CD4-positive, alpha-beta T cell treated with Interleukin-12 subunit alpha and Interleukin-12 subunit beta, for 1 hour (primary cell): Measurements from ENCODE around the gene MINDY4.

Experiments used
- DNase-seq: peaks from one replicate; pipeline ENCODE4 v3.0.0-alpha.2; 2020

MINDY4 gene

DNA sequence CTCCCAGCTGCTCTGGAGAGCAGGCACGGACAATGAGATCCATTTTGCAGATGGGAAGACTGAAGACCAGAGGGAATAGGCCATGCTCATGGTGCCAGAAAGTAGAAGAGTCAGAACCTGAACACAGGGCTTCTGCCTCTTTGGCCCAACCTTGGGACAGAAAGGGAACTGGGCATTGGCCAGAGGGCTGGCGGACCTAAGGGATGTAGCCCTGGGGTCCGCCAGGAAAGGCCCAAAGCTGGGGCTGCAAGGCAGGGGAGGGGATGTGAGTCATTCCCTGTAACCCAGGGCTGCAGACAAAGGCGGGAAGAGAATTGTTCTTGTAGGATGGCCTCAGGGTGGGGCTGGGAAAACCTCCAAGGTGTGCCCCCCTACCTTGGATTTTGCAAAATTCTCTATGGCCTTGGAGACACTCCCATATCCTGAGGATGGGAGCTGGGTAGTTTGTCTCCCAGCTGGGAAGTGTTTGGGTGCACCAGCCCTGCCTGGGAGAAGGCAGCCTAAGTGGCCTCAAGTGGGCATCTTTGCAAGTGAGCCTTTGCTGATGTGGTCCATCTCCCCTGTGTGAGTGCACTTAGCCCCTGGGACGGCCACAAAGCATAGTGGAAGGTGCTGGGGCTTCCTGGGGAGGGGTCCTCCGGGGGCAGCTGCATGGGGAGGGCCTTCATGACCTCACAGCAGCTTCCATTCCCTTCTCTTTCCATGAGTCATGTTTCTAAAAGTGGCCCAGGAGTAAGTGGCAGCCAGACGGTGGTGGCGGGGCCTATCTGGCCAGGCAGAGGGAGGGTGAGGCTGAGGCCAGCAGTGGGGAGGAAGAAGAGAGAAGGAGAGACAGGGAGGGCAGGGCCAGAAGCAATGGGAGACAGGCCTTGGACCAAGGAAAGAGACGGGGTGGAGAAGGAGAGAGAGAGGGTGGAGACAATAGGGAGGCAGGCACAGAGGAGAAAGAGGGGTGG, 149.6 kb downstream of the MINDY4 start:
- DNase-seq: no peak

DNA sequence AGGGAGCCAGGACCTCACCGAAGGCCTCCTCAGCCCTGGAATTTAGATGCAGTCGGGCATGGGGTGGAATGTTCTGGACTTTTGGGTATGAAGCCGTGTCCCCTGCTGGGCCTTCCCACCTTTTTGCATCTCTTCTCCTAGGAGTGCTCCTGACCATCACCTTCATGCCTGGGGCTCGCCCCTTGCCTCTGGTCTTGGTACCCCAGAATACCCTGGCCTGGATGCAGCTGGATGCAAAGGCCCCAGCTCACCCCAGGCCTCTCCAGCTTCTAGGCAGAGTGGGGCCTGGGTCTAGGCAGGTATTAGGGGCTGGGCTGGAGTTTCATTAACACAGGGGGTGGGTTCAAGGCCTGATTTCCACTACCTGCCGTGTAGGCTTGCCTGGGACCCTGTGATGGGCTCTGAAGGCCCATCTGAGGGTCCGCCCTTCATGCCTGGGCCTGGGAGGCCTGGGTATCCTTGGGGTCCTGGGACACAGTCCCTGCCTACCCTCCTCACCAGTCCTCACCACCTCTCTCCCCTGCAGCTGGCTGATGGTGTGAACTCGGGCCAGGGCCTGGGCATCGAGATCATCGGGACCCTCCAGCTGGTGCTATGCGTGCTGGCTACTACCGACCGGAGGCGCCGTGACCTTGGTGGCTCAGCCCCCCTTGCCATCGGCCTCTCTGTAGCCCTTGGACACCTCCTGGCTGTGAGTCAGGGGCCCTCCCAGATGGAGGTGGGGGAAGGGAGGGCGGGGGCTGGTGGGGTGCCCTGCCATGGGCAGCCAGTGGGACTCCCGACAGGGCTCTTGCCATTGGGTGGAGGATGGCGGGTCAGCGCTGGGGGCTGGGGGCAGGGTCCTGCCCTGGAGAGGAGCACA, 150.6 kb downstream of the MINDY4 start:
- no peak for DNase-seq

- no peak for DNase-seq
Measured at GRCh38 chr7:30922596-30922995, 151.4 kb downstream of the MINDY4 start.

DNA sequence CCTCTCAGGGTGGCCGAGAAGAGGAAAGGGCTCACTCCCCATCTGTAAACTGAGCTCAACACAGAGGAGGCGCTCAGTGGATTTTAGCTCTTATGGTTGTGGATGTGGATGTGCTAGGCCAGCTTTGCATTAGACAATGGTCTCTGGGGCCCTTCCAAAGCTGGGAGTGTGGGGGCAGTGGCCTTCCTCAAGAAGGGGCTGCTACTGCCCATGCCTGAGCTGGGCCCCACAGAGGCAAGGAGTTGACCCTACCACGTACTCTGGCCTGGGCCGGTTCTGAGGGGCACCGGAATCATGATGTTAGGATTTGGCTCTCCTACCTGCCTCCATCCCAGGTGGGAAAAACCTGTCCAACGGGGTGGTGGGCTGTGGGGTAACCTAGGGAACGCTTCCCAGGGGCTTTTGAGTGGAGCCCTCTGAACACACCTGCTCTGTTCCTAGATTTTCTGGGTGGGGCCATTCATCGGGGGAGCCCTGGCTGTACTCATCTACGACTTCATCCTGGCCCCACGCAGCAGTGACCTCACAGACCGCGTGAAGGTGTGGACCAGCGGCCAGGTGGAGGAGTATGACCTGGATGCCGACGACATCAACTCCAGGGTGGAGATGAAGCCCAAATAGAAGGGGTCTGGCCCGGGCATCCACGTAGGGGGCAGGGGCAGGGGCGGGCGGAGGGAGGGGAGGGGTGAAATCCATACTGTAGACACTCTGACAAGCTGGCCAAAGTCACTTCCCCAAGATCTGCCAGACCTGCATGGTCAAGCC, 152.0 kb downstream of the MINDY4 start:
- no peak for DNase-seq

GRCh38 chr7:30923774-30924413, 152.7 kb downstream of the MINDY4 start:
- DNase-seq: no peak

GRCh38 chr7:30924624-30925023, 153.4 kb downstream of the MINDY4 start:
- DNase-seq: no peak

- no peak for DNase-seq
Measured at GRCh38 chr7:30925117-30925516, 153.9 kb downstream of the MINDY4 start.

DNA sequence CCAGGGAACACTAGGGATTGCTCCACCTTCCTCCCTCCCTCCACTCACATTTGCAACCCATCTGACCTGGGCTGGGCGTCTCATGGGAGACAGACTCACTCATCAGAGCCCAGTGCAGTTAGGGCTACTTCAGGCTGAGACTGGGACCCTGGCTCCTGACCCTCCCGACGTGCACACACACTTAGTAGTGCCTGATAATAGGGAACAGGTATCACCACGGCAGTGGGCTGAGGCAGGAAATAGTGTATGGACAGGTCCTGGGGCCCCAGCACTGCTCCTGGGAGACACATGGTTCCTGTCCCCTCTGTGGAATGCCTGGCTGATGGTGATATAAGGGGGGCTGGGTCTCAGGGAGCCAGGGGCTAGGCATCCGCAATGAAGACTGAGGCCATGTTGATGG, 154.7 kb downstream of the MINDY4 start:
- no peak for DNase-seq

DNA sequence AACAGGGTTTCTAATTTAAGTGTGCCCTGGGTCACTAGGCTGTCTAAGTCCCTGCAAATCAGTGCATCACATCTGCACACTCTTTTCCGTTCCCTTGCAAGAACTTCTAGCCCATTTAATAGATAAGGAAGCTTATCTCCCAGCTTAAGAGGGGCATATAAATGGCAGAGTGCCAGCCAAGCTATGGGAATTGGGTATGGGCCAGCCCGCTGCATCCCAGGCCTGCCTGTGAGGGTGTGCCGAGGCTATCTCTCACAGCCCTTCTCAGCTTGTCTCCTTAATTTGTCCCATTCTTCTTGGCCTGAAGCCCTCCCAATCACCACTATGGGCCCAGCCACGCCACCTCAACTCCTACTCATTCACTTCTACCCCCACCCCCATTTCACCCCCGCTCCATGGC, 155.1 kb downstream of the MINDY4 start:
- no peak for DNase-seq

DNA sequence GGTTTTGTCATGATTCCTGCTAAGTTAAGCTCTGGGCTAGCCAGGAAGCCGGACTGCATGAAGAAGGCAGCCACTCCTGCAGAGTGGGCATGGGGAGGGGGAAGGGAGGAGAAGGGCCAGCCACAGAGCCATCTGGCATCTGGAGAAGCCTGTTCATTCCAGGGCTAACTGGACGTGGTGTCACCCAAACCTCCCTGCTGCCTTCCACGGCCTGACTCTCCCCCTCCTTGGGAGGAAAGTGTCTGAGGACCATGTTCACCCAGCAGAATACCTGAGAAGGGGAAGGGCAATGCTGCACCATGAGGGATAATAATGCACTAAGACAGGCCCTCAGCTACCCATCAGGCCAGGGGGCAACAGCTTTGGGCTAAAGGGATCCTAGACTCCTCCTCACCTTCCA, 155.8 kb downstream of the MINDY4 start:
- no peak for DNase-seq

GRCh38 chr7:30927559-30927958, 156.3 kb downstream of the MINDY4 start:
- DNase-seq: no peak

GRCh38 chr7:30928254-30928872, 157.1 kb downstream of the MINDY4 start:
- DNase-seq: no peak

DNA sequence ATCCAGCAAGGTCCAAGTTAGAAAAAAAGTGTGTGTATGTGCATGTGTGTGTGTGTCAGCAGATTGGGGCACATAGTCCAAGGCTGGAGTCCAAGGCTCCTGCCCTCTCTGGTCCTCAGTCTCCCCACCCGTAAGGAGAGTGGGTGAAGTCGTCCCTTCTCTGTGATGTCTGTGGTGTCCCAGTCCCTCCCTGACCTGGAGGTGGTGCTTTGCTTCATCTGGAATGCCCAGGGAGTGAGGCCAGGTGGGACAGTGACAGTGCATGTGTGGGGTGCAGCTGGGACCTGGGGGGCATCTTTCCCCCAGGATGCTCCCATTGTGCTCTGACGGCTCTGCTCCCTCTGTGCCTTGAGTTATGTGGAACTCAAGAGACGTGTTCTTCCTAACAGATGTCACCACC, 158.5 kb downstream of the MINDY4 start:
- no peak for DNase-seq

GRCh38 chr7:30930621-30931020, 159.4 kb downstream of the MINDY4 start:
- DNase-seq: no peak

DNA sequence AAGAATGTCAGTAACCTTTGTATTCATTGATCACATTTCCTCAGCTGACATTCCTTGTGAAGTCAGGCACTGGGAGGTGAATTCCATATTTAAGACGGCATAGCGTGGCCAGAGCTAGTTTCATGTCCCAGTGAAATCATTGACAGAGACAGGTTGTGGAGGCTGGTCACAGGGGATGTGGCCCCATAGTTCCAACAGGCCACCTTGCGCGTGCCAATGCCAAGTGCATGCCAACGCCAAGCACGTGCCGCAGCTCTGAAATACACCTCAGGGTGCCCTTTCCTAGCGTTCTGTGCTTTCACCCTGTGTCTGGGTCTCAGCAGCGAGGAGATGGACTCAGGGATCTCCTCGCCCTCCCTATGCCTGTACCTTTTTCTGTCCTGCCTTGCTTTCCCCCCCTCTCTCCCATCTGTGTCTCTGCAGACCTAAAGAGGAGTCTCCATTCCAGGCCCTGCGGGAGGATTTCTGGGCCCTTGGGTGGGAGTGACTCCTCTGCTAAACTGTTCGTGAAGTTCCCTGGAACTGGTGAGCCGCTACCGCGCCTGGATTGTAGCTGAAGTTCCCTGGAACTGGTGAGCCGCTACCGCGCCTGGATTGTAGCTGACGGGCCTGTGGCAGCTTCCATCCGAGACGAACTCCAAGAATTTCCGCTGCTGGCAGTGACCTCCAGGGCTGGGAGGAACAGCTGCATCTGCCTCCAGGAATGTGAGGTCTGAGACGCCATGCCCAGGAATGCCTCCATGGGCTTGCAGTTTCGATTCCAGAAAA, 160.1 kb downstream of the MINDY4 start:
- no peak for DNase-seq

DNA sequence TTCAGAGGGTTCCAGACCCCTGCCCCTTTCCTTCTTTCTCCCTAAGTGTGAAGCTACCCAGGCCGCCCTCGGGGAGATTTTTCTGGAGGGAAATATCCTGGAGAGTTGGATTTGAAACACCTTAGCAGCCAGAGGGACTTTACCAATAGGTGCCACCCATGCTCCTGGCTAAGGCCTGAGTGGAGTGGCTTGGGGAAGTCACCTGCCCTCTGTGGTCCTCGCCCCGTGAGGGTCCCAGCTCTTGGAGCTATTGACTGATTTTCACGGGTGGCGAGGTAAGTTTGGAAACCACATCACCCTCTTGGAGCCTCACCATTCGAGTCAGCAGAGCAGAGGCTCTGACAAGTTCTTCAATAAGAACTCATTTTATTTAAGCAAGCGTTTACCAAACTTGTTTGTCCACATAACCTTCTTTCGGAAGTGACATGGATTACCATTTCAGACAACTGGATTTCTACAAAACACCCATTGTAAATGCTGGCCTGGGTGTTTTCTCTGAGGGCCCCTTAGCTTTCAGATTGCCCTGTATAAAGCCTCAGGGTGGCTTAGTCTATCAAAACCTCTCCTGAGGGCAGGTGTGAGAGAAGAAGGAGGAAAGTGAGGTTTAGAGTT, 160.8 kb downstream of the MINDY4 start:
- DNase-seq: no peak

DNA sequence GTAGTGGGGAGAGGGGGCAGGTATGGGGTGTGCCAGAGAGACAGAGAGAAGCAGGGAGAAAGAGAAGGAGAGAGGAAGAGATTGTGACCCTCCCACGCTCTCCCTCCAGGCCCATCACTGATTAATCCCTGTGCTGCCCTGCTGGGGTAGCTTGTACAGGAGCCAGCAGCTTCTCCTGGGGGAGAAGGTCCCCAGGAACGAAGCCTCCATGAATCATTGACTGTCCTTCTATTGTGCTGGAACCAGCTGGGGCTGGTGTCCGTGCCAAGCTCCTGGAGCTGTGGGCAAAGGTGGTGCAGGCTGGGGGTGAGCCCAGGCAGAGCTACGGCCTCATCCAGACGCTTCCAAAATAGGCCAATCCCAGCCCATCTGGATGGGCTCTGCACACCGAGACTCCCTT, 161.3 kb downstream of the MINDY4 start:
- no peak for DNase-seq

- DNase-seq: no peak
Measured at GRCh38 chr7:30933124-30933974, 162.1 kb downstream of the MINDY4 start.

DNA sequence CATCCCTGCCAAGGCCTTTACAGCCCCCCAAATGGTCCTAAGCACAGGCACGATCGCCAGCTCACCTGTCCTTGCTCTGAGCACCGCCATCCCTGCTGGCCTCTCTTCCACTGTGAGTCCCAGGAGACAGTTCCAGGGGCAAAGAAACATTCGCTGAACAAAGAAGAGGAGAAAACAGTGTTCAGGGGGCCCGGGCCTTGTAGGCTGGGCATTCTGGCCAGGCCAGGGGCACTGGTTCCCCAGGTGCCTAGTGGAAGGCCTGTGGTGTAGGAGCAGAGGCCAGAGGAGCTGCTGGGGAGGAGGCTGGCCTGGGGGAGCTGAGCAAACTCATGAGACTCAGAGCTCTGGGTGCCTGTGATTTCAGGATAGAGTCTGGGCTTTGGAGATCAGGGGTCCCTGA, 163.0 kb downstream of the MINDY4 start:
- no peak for DNase-seq
